B cell (primary cell): Measurements from ENCODE around the gene SUCLG2. TPM values are rescaled to one million over a fixed set of nuclear protein-coding genes. Genes with fewer than 3 reads are reported as not detected.

Source experiments
- ATAC-seq: fragments of 200-7000 bp; cut with Tn5 transposase; one replicate; pipeline ENCODE4 v1.10.0; 2021; ENCODE audit warnings: low read depth, mild to moderate bottlenecking, moderate number of reproducible peaks, moderate library complexity
- CTCF ChIA-PET: fragments of 350-600 bp; sonication (Branson Sonifier 250); formaldehyde crosslinking; loops from one replicate; lab custom pipeline; 2021; ENCODE audit warnings: antibody characterized with exemption, inconsistent platforms; lab: Charles Lee
- POLR2A ChIA-PET: fragments of 350-600 bp; sonication (Branson Sonifier 250); formaldehyde crosslinking; loops from one replicate; lab custom pipeline; 2021; ENCODE audit warnings: antibody characterized with exemption; lab: Charles Lee
- DNase-seq: peaks from one replicate; pipeline ENCODE4 v3.0.0; 2013
- H2AFZ ChIP-seq: 2 replicates; pipeline ENCODE4 v1.6.1; 2012; ENCODE audit warnings: mild to moderate bottlenecking, low read depth, low read length; ENCODE audit not compliant: insufficient read depth, poor library complexity, severe bottlenecking
- H3K27ac ChIP-seq, 2 donors: 1 replicate in 1 of 2; 2 replicates in 1 of 2; pipeline ENCODE4 v1.5.1; 2012 to 2013; ENCODE audit warnings: low read length in 2 of 2, mild to moderate bottlenecking in 2 of 2, moderate library complexity in 1 of 2
- H3K27me3 ChIP-seq, 4 experiments: fragments of 200-600 bp in 1 of 4; sonication (generic) in 1 of 4; replicated peaks in 1 of 4; 1 replicate in 2 of 4; 2 replicates in 2 of 4; pipeline versions ENCODE4 v1.6.1 to v1.7.0; 2013 to 2016; ENCODE audit warnings: low read length in 3 of 4, mild to moderate bottlenecking in 2 of 4, mixed read lengths in 1 of 4, moderate library complexity in 1 of 4; ENCODE audit not compliant: insufficient read depth in 4 of 4, control insufficient read depth in 3 of 4; ENCODE audit errors: control extremely low read depth in 1 of 4
- H3K36me3 ChIP-seq, 2 experiments: replicated peaks in 1 of 2; 1 replicate in 1 of 2; 2 replicates in 1 of 2; pipeline versions ENCODE4 v1.6.1 to v1.7.1; 2013; ENCODE audit warnings: low read length in 1 of 2; ENCODE audit not compliant: insufficient read depth in 2 of 2, control insufficient read depth in 1 of 2; ENCODE audit errors: control extremely low read depth in 1 of 2, extremely low read depth in 1 of 2
- H3K4me1 ChIP-seq, 2 donors: fragments of 200-600 bp in 1 of 2; sonication (generic) in 1 of 2; 1 replicate in 1 of 2; 2 replicates in 1 of 2; pipeline versions ENCODE4 v1.5.1 to v1.6.1; 2013 to 2017; ENCODE audit warnings: low read length in 2 of 2; ENCODE audit not compliant: control insufficient read depth in 2 of 2, insufficient read depth in 2 of 2
- H3K4me2 ChIP-seq: replicated peaks from 2 replicates; pipeline ENCODE3; 2012; ENCODE audit warnings: mild to moderate bottlenecking, low read depth, low read length; ENCODE audit not compliant: poor library complexity, severe bottlenecking
- H3K4me3 ChIP-seq, 5 experiments: fragments of 200-600 bp in 1 of 5; sonication (generic) in 1 of 5; 1 replicate in 3 of 5; 2 replicates in 2 of 5; pipeline versions ENCODE4 v1.5.1 to v1.7.0; 2011 to 2016; ENCODE audit warnings: low read length in 4 of 5, mild to moderate bottlenecking in 4 of 5, low read depth in 2 of 5, control low read depth in 1 of 5, moderate library complexity in 1 of 5; ENCODE audit not compliant: insufficient read depth in 1 of 5; ENCODE audit errors: control extremely low read depth in 1 of 5, extremely low read depth in 1 of 5
- H3K79me2 ChIP-seq: fragments of 200-600 bp; sonication (generic); one replicate; pipeline ENCODE4 v1.6.0; 2016; ENCODE audit warnings: low read length; ENCODE audit not compliant: control insufficient read depth, insufficient read depth
- H3K9ac ChIP-seq: fragments of 200-600 bp; sonication (generic); 2 replicates; pipeline ENCODE4 v1.6.1; 2017; ENCODE audit warnings: mild to moderate bottlenecking, low read length, moderate library complexity
- H3K9me3 ChIP-seq, 3 donors: one replicate each; pipeline versions ENCODE4 v1.6.1 to v1.7.1; 2013; ENCODE audit warnings: low read length in 2 of 3; ENCODE audit not compliant: control insufficient read depth in 2 of 3, insufficient read depth in 1 of 3; ENCODE audit errors: control extremely low read depth in 1 of 3
- H4K20me1 ChIP-seq: 2 replicates; pipeline ENCODE4 v1.6.0; 2012; ENCODE audit warnings: mild to moderate bottlenecking, low read length; ENCODE audit not compliant: insufficient read depth, control insufficient read depth, poor library complexity, severe bottlenecking
- H3K27ac Mint-ChIP-seq: one replicate; pipeline ENCODE4 v1.8.0; 2021; ENCODE audit warnings: mixed read lengths
- H3K27me3 Mint-ChIP-seq: one replicate; pipeline ENCODE4 v1.8.0; 2021; ENCODE audit warnings: mixed read lengths
- H3K4me1 Mint-ChIP-seq: one replicate; pipeline ENCODE4 v1.8.0; 2021; ENCODE audit warnings: mixed read lengths
- H3K4me3 Mint-ChIP-seq: one replicate; pipeline ENCODE4 v1.8.0; 2021; ENCODE audit warnings: mixed read lengths
- H3K9me3 Mint-ChIP-seq: one replicate; pipeline ENCODE4 v1.8.0; 2022; ENCODE audit warnings: mixed read lengths; ENCODE audit not compliant: insufficient read depth
- EZH2 ChIP-seq: IDR thresholded peaks from 2 replicates; pipeline ENCODE4 v1.6.1; 2012; ENCODE audit warnings: borderline replicate concordance, low read depth, mild to moderate bottlenecking, moderate library complexity, low read length; ENCODE audit not compliant: insufficient read depth, poor library complexity, severe bottlenecking
- WGBS: methylation state at CpG from one replicate; pipeline ENCODE4 v1.1.5; 2013; ENCODE audit warnings: missing lambda C conversion rate; ENCODE audit not compliant: insufficient coverage; 5-methylcytosine and 5-hydroxymethylcytosine counted together
- intact Hi-C: fragments of 100-400 bp; cut with micrococcal nuclease; formaldehyde crosslinking; loops from one replicate; pipeline ENCODE4 v1.10.0; 2022
- polyA plus RNA-seq: library from polyadenylated mRNA; depleted of rRNA; stranded (reverse); fragments of >200 nt; gene quantifications from 2 replicates; pipeline ENCODE4 v1.2.3, GENCODE V29; 2012
- total RNA-seq, 2 donors: library from RNA; stranded (reverse); fragments of 120-200 nt in 1 of 2; gene quantifications; 1 replicate in 1 of 2; 2 replicates in 1 of 2; pipeline versions ENCODE4 v1.2.3 to v1.2.4, GENCODE V29; 2013 to 2022
- TF ChIP-seq, protein P1 (sequence below): fragments of 200-600 bp; IDR thresholded peaks from one replicate; pipeline ENCODE4 v1.8.0; 2022; ENCODE audit warnings: antibody characterized with exemption, mild to moderate bottlenecking

The SUCLG2 gene
- total and polyA plus RNA-seq, 2 donors (not counting 1 experiment from before 2014, with no cell fraction given): 9.1 to 35.8 TPM

DNA sequence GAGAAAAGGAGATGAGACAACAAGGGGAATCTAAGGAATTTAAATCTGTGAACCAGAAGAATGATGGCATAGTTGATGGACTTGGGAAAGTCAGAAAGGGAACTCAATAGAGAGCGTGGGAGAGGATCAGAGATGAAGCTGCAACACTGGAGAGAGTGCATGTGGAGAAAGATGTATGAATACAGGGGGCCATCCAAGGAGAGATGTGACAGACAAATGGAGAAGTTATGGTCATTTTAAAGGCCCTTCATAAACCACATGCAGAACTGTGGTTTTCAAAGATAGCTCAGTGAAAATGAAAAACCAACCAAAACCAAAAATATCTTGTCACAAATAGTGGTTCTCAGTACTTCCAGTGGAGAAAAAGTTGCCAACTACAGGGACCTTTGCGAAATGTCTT, 265.2 kb downstream of the SUCLG2 start:
- no peak overlapping the region for H3K27ac Mint-ChIP-seq
- no peak for TF ChIP-seq EZH2
- TF ChIP-seq, protein P1, sequence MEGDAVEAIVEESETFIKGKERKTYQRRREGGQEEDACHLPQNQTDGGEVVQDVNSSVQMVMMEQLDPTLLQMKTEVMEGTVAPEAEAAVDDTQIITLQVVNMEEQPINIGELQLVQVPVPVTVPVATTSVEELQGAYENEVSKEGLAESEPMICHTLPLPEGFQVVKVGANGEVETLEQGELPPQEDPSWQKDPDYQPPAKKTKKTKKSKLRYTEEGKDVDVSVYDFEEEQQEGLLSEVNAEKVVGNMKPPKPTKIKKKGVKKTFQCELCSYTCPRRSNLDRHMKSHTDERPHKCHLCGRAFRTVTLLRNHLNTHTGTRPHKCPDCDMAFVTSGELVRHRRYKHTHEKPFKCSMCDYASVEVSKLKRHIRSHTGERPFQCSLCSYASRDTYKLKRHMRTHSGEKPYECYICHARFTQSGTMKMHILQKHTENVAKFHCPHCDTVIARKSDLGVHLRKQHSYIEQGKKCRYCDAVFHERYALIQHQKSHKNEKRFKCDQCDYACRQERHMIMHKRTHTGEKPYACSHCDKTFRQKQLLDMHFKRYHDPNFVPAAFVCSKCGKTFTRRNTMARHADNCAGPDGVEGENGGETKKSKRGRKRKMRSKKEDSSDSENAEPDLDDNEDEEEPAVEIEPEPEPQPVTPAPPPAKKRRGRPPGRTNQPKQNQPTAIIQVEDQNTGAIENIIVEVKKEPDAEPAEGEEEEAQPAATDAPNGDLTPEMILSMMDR: no peak
- Histone ChIP-seq H4K20me1 (no peaks in the 10 kb centered on the region), H3K27ac (no peak overlapping the region), H3K4me3 (no peak overlapping the region), H3K79me2 (no peaks in the 10 kb centered on the region), H3K36me3 (peaks cover 0 to 28% of the 10 kb centered on the region in 2 experiments), H3K27me3 (no peaks in the 10 kb centered on the region), H2AFZ (no peak overlapping the region), H3K4me1 (peaks cover 2 to 5% of the 10 kb centered on the region in 2 donors), H3K9ac (no peak overlapping the region), H3K4me2 (no peak overlapping the region), H3K9me3 (no peaks in the 10 kb centered on the region)
- H3K4me3 Mint-ChIP-seq: no peak overlapping the region
- H3K27me3 Mint-ChIP-seq: no peaks in the 10 kb centered on the region
- intact Hi-C loops: loop anchor here (10.0 kb wide), 1 partner anchor 626 kb away; no protein-coding TSS in a partner anchor
- H3K4me1 Mint-ChIP-seq: peaks cover 14% of the 10 kb centered on the region
- WGBS: 50% methylated on average over 1 of the region's 2 CpGs
- CTCF ChIA-PET: no interaction called here
- no peak for ATAC-seq
- DNase-seq: no peak
- POLR2A ChIA-PET: no interaction called here
- no peaks in the 10 kb centered on the region for H3K9me3 Mint-ChIP-seq

DNA sequence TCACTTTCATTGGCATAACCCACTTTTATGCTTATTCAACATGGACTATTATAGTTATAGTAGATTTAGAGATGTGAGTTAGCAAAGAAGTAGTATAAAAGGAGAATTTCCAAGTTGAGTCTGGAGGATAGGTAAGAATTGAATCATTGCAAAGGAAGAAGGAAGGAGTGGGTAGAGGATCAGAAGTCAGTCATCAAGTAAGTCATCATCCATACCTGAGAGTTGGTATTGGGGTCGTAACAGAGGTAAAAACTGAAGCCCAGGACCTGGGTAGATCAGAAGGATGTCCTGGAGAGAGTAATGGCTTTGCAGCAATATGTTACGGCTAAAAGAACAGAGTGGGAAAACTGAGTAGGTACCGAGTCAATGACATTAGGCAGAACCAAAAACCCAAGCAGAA, 265.7 kb downstream of the SUCLG2 start:
- peaks cover 2 to 5% of the 10 kb centered on the region in 2 donors for H3K4me1 ChIP-seq
- H3K4me3 Mint-ChIP-seq: no peak overlapping the region
- no peak overlapping the region for H3K27ac Mint-ChIP-seq
- intact Hi-C loops: loop anchor here (10.0 kb wide), 1 partner anchor 626 kb away; no protein-coding TSS in a partner anchor
- TF ChIP-seq EZH2: no peak
- TF ChIP-seq, protein P1: no peak
- WGBS: 96% methylated on average over 3 of the region's 3 CpGs
- peaks cover 14% of the 10 kb centered on the region for H3K4me1 Mint-ChIP-seq
- H3K27ac ChIP-seq: no peak overlapping the region
- H3K27me3 ChIP-seq: no peaks in the 10 kb centered on the region
- H3K4me3 ChIP-seq: no peak overlapping the region
- no peak overlapping the region for H2AFZ ChIP-seq
- POLR2A ChIA-PET: no interaction called here
- ATAC-seq: no peak
- H3K4me2 ChIP-seq: no peak overlapping the region
- H3K36me3 ChIP-seq: peaks cover 0 to 28% of the 10 kb centered on the region in 2 experiments
- no peaks in the 10 kb centered on the region for H3K9me3 Mint-ChIP-seq
- H3K79me2 ChIP-seq: no peaks in the 10 kb centered on the region
- CTCF ChIA-PET: no interaction called here
- H3K9me3 ChIP-seq: no peaks in the 10 kb centered on the region
- H3K27me3 Mint-ChIP-seq: no peaks in the 10 kb centered on the region
- no peak for DNase-seq
- H4K20me1 ChIP-seq: no peaks in the 10 kb centered on the region
- H3K9ac ChIP-seq: no peak overlapping the region
